ENCODE data around the gene ADORA2A. TPM values are rescaled to one million over a fixed set of nuclear protein-coding genes. Genes with fewer than 3 reads are reported as not detected.

Gene ADORA2A
- total and polyA plus RNA-seq, 2 of the 13 experiments (the other 11 are each of a cell fraction or from before 2014, with no cell fraction given) = 3.3 to 5.0 TPM

Other genes starting within 250 kb of the ADORA2A start
- gene SUSD2, start 246.1 kb upstream of the ADORA2A start, total RNA-seq (2016; rRNA removed; fragmentation: Illumina TruSeq; extraction: Trizol) = 0.94 and 2.1 TPM in 2 replicates
- 11.0 and 12.7 TPM in 2 replicates for gene SUSD2, start 246.1 kb upstream of the ADORA2A start, polyA plus RNA-seq (2011; rRNA removed)
- gene GGT5, start 182.5 kb upstream of the ADORA2A start, total RNA-seq (2016; rRNA removed; fragmentation: Illumina TruSeq; extraction: Trizol) = 0.35 and 0.69 TPM in 2 replicates
- 2.1 and 3.1 TPM in 2 replicates for gene GGT5, start 182.5 kb upstream of the ADORA2A start, polyA plus RNA-seq (2011; rRNA removed)
- 30.3 and 40.2 TPM in 2 replicates for gene SPECC1L, start 156.8 kb upstream of the ADORA2A start, total RNA-seq (2016; rRNA removed; fragmentation: Illumina TruSeq; extraction: Trizol)
- gene SPECC1L, start 156.8 kb upstream of the ADORA2A start, polyA plus RNA-seq (2011; rRNA removed) = 14.1 and 16.9 TPM in 2 replicates
- gene UPB1, start 67.7 kb downstream of the ADORA2A start, total RNA-seq (2016; rRNA removed; fragmentation: Illumina TruSeq; extraction: Trizol) = 0.60 and 1.2 TPM in 2 replicates
- 0.38 and 0.59 TPM in 2 replicates for gene UPB1, start 67.7 kb downstream of the ADORA2A start, polyA plus RNA-seq (2011; rRNA removed)
- gene GUCD1, start 127.5 kb downstream of the ADORA2A start, total RNA-seq (2016; rRNA removed; fragmentation: Illumina TruSeq; extraction: Trizol) = 125 and 128 TPM in 2 replicates
- gene GUCD1, start 127.5 kb downstream of the ADORA2A start, polyA plus RNA-seq (2011; rRNA removed) = 245 and 282 TPM in 2 replicates
- gene SNRPD3, start 128.4 kb downstream of the ADORA2A start, total RNA-seq (2016; rRNA removed; fragmentation: Illumina TruSeq; extraction: Trizol) = 209 and 287 TPM in 2 replicates
- gene SNRPD3, start 128.4 kb downstream of the ADORA2A start, polyA plus RNA-seq (2011; rRNA removed) = 107 and 110 TPM in 2 replicates
- 5.7 and 11.8 TPM in 2 replicates for gene LRRC75B, start 165.5 kb downstream of the ADORA2A start, total RNA-seq (2016; rRNA removed; fragmentation: Illumina TruSeq; extraction: Trizol)
- 34.8 and 48.8 TPM in 2 replicates for gene LRRC75B, start 165.5 kb downstream of the ADORA2A start, polyA plus RNA-seq (2011; rRNA removed)
- gene GGT1, start 175.6 kb downstream of the ADORA2A start, total RNA-seq (2016; rRNA removed; fragmentation: Illumina TruSeq; extraction: Trizol) = 11.6 and 29.9 TPM in 2 replicates
- gene GGT1, start 175.6 kb downstream of the ADORA2A start, polyA plus RNA-seq (2011; rRNA removed) = 103 and 150 TPM in 2 replicates

Data from HepG2 (cell line).